ENCODE results near the gene GNA15. TPM values are rescaled to one million over a fixed set of nuclear protein-coding genes. Genes with fewer than 3 reads are reported as not detected.
A peak's percentile ranks its signal among the peaks of the same experiment; 100 is the strongest.

Gene GNA15
- total RNA-seq, 2 donors from 2014 or later = not detected

GRCh38 chr19:3186891-3187661, 51.2 kb downstream of the GNA15 start:
- no peaks in the 10 kb centered on the region for H3K27me3 Mint-ChIP-seq (ENCODE audit: insufficient read depth)
- peaks cover 11% of the 10 kb centered on the region for H3K36me3 Mint-ChIP-seq (ENCODE audit: low read depth)
- no peak for DNase-seq
- Histone ChIP-seq H3K9me3 (ENCODE audit: control insufficient read depth, low read length) (no peaks in the 10 kb centered on the region), H3K4me3 (ENCODE audit: low read length) (peak overlapping the region; percentile 98), H3K9ac (ENCODE audit: extremely low read depth, low read length, poor library complexity, severe bottlenecking) (peak overlapping the region; percentile 78), H3K4me1 (ENCODE audit: control insufficient read depth, insufficient read depth, low read length) (no peaks in the 10 kb centered on the region), H3K27ac (ENCODE audit: low read depth, low read length) (no peak overlapping the region), H3K27me3 (ENCODE audit: control insufficient read depth, insufficient read depth, low read length, poor library complexity, severe bottlenecking) (no peaks in the 10 kb centered on the region), H3K36me3 (ENCODE audit: control insufficient read depth, insufficient read depth, low read length) (peaks cover 10% of the 10 kb centered on the region)
- no peaks in the 10 kb centered on the region for H3K9me3 Mint-ChIP-seq
- H3K27ac Mint-ChIP-seq = peak overlapping the region; percentile 86
- peak overlapping the region; percentile 95 for H3K4me3 Mint-ChIP-seq
- no peak for TF ChIP-seq CTCF (conservative IDR thresholded peaks at IDR 0.05)
- peaks cover 7% of the 10 kb centered on the region for H3K4me1 Mint-ChIP-seq
- WGBS, 2 experiments (ENCODE audit: insufficient coverage in 1 of 2, insufficient read length in 1 of 2) = 70 to 78% methylated on average over 13 to 23 of the region's 23 CpGs

- H3K9ac ChIP-seq (ENCODE audit: extremely low read depth, low read length, poor library complexity, severe bottlenecking) = no peak overlapping the region
- 89 to 94% methylated on average over 23 to 36 of the region's 36 CpGs for WGBS, 2 experiments (ENCODE audit: insufficient coverage in 1 of 2, insufficient read length in 1 of 2)
- no peak for TF ChIP-seq CTCF (conservative IDR thresholded peaks at IDR 0.05)
Observed at GRCh38 chr19:3187662-3188511, 52.1 kb downstream of the GNA15 start.

DNA sequence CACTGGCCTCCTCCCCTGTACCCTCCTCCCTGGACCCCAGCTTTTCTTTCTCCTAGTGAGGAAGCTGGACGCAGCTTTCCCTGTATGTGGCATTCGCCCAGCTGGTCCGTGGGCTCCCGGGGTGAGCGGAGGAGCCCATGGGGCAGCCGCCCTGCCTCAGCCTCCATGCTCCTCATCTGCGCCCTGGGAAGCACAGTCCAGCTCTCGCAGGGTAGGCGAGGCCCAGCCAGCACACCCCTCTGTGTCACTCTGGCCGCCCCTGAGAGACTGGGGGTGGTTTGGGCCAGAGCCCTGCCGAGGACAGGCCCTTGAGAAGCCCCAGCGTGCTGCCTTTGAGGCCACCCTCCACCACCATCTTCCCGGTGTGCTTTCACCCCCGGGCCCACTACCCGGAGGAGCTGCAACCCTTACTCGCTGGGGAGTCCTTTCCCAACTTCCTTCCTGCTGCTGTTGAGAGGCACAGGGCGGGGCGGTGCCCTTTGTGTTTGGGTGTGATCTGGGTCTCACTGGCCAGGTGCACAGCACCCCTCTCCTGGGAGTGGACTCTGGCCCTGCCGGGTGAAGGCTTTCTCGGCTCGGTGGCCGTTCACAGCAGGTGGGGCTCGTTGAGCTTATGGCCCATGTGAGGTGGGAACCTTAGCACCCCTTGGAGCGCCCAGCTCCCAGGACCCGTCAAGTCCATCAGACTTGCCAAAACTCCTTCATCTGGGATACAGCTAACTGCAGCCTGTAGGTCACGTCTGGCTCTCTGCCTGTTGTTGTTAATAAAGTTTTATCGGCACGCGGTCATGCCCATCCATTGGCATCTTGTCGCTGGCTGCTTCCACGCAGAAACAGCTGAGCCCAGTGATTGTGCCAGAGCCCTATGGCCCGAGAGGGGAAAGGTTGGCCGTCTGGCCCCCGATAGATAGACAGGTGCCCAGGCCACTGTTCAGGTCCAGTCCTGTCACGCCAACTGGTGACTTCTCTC, 53.1 kb downstream of the GNA15 start:
- no peak for DNase-seq
- no peaks in the 10 kb centered on the region for H3K27me3 ChIP-seq (ENCODE audit: control insufficient read depth, insufficient read depth, low read length, poor library complexity, severe bottlenecking)
- no peak for TF ChIP-seq CTCF (conservative IDR thresholded peaks at IDR 0.05)
- H3K9me3 Mint-ChIP-seq = no peaks in the 10 kb centered on the region
- no peaks in the 10 kb centered on the region for H3K9me3 ChIP-seq (ENCODE audit: control insufficient read depth, low read length)
- peaks cover 10% of the 10 kb centered on the region for H3K36me3 ChIP-seq (ENCODE audit: control insufficient read depth, insufficient read depth, low read length)
- H3K27ac ChIP-seq (ENCODE audit: low read depth, low read length) = no peak overlapping the region
- WGBS, 2 experiments (ENCODE audit: insufficient coverage in 1 of 2, insufficient read length in 1 of 2) = 96 to 98% methylated on average over 19 to 35 of the region's 35 CpGs
- H3K27me3 Mint-ChIP-seq (ENCODE audit: insufficient read depth) = no peaks in the 10 kb centered on the region
- no peak overlapping the region for H3K4me3 Mint-ChIP-seq
- H3K27ac Mint-ChIP-seq = peak overlapping the region; percentile 64
- H3K4me1 Mint-ChIP-seq = peaks cover 7% of the 10 kb centered on the region
- peaks cover 17% of the 10 kb centered on the region for H3K36me3 Mint-ChIP-seq (ENCODE audit: low read depth)
- H3K4me3 ChIP-seq (ENCODE audit: low read length) = no peak overlapping the region
- no peaks in the 10 kb centered on the region for H3K4me1 ChIP-seq (ENCODE audit: control insufficient read depth, insufficient read depth, low read length)
- no peak overlapping the region for H3K9ac ChIP-seq (ENCODE audit: extremely low read depth, low read length, poor library complexity, severe bottlenecking)

More at GRCh38 chr19:3187662-3188511, 52.1 kb downstream of the GNA15 start:
- Mint-ChIP-seq H3K4me3 (peak overlapping the region; percentile 95), H3K27me3 (ENCODE audit: insufficient read depth) (no peaks in the 10 kb centered on the region), H3K9me3 (no peaks in the 10 kb centered on the region), H3K4me1 (peaks cover 7% of the 10 kb centered on the region), H3K27ac (peak overlapping the region; percentile 64), H3K36me3 (ENCODE audit: low read depth) (peaks cover 11% of the 10 kb centered on the region)
- no peak for DNase-seq
- Histone ChIP-seq H3K4me1 (ENCODE audit: control insufficient read depth, insufficient read depth, low read length) (no peaks in the 10 kb centered on the region), H3K4me3 (ENCODE audit: low read length) (peak overlapping the region; percentile 98), H3K27me3 (ENCODE audit: control insufficient read depth, insufficient read depth, low read length, poor library complexity, severe bottlenecking) (no peaks in the 10 kb centered on the region), H3K27ac (ENCODE audit: low read depth, low read length) (no peak overlapping the region), H3K9me3 (ENCODE audit: control insufficient read depth, low read length) (no peaks in the 10 kb centered on the region), H3K36me3 (ENCODE audit: control insufficient read depth, insufficient read depth, low read length) (peaks cover 10% of the 10 kb centered on the region)
